Measurements from ENCODE around the gene ANTXR2.

DNA sequence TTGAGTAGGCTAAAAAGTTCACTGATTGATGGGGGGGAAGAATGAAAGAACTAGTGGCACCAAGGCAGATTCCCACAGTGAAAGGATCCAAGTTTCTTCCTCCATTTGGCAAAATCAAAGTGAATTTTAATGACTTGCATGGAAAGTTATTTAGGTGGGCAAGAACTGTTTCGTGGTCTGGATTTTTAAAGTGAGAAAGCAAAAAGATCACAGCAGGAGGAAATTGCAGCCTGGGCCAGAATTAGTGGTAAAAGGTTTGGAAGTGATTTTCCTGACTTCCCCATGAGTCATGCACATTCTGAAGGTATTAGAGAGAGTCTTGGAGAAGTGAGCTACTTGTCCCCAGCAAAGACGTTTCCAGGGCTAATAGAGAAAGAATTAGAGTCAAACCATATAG is 207.8 kb downstream of the ANTXR2 start:
- TF ChIP-seq, protein P1, sequence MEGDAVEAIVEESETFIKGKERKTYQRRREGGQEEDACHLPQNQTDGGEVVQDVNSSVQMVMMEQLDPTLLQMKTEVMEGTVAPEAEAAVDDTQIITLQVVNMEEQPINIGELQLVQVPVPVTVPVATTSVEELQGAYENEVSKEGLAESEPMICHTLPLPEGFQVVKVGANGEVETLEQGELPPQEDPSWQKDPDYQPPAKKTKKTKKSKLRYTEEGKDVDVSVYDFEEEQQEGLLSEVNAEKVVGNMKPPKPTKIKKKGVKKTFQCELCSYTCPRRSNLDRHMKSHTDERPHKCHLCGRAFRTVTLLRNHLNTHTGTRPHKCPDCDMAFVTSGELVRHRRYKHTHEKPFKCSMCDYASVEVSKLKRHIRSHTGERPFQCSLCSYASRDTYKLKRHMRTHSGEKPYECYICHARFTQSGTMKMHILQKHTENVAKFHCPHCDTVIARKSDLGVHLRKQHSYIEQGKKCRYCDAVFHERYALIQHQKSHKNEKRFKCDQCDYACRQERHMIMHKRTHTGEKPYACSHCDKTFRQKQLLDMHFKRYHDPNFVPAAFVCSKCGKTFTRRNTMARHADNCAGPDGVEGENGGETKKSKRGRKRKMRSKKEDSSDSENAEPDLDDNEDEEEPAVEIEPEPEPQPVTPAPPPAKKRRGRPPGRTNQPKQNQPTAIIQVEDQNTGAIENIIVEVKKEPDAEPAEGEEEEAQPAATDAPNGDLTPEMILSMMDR (IDR thresholded peaks at IDR 0.05), result no peak
- TF ChIP-seq POLR2A (IDR thresholded peaks at IDR 0.05), result no peak

Data from right lobe of liver (tissue), 4 donors.